Measurements from ENCODE around the gene SLC31A1.

SLC31A1 gene

DNA sequence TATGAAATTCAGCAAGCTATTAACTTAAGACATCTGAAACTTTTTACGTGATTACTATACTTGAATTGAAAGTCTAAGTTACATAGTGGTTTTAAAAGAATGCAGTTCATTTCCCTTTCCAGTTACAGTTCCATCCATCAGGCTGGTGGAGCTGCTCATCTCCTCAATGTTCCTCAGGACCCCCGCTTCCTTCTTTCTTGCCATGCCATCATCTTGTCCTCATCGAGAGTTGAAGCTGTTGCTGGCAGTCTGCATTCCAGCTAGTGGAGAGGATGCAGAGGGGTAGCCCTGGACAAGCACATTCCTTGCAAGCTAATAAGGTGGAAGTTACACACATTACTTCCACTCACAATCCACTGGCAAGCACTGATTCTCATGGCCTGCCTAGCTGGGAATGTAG lies 90.6 kb downstream of the SLC31A1 start:
- no peaks in the 10 kb centered on the region for H3K9me3 ChIP-seq (replicated peaks; ENCODE audit: low read length)
- H3K9ac ChIP-seq (ENCODE audit: low read depth, low read length), result no peak overlapping the region
- H3K4me2 ChIP-seq (ENCODE audit: low read length), result no peak overlapping the region
- H3K4me3 ChIP-seq (ENCODE audit: low read length), result no peak overlapping the region
- peaks cover 13% of the 10 kb centered on the region for H3K27me3 ChIP-seq (ENCODE audit: control insufficient read depth, insufficient read depth, low read length)
- H3K36me3 ChIP-seq (ENCODE audit: insufficient read depth, low read length), result no peaks in the 10 kb centered on the region
- no peaks in the 10 kb centered on the region for H3K4me1 ChIP-seq (ENCODE audit: control insufficient read depth, insufficient read depth, low read length)

GRCh38 chr9:113313261-113313660 lies 91.9 kb downstream of the SLC31A1 start:
- Histone ChIP-seq H3K4me2 (ENCODE audit: low read length) (no peak overlapping the region), H3K4me3 (ENCODE audit: low read length) (no peak overlapping the region), H3K9ac (ENCODE audit: low read depth, low read length) (no peak overlapping the region), H3K9me3 (replicated peaks; ENCODE audit: low read length) (no peaks in the 10 kb centered on the region), H3K4me1 (ENCODE audit: control insufficient read depth, insufficient read depth, low read length) (no peaks in the 10 kb centered on the region), H3K36me3 (ENCODE audit: insufficient read depth, low read length) (no peaks in the 10 kb centered on the region), H3K27me3 (ENCODE audit: control insufficient read depth, insufficient read depth, low read length) (peaks cover 9% of the 10 kb centered on the region)
